ENCODE results near the gene PHF2.

PHF2 gene

DNA sequence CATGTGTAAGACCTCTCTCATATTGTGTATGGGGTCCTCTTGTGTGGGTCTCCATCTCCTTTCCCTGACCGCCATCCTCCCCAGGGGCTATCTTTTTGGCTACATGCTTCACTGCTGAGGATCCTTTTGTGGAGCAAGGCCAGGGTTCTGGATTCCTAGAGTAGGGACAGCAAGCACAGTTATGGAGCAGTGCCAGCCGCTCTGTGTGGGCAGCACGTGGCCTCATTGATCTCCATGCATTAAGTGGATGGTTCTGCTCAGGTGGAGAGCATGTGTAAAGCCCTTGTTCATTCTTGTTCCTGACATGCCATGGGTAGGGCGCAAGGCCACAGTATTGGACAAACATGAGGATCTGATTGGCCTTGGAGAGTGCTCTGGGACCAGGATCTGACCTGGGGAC is 8.9 kb downstream of the PHF2 start:
- Histone ChIP-seq H3K27me3 (ENCODE audit: insufficient read depth, low read depth, severe bottlenecking) (no peaks in the 10 kb centered on the region), H3K36me3 (no peaks in the 10 kb centered on the region), H3K9me3 (ENCODE audit: severe bottlenecking) (no peaks in the 10 kb centered on the region), H3K4me3 (ENCODE audit: low read depth, low read length) (no peak overlapping the region), H3K27ac (no peak overlapping the region)
- no peak for DNase-seq
- TF ChIP-seq, protein P1, sequence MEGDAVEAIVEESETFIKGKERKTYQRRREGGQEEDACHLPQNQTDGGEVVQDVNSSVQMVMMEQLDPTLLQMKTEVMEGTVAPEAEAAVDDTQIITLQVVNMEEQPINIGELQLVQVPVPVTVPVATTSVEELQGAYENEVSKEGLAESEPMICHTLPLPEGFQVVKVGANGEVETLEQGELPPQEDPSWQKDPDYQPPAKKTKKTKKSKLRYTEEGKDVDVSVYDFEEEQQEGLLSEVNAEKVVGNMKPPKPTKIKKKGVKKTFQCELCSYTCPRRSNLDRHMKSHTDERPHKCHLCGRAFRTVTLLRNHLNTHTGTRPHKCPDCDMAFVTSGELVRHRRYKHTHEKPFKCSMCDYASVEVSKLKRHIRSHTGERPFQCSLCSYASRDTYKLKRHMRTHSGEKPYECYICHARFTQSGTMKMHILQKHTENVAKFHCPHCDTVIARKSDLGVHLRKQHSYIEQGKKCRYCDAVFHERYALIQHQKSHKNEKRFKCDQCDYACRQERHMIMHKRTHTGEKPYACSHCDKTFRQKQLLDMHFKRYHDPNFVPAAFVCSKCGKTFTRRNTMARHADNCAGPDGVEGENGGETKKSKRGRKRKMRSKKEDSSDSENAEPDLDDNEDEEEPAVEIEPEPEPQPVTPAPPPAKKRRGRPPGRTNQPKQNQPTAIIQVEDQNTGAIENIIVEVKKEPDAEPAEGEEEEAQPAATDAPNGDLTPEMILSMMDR (IDR thresholded peaks at IDR 0.05; ENCODE audit: low read depth, low read length) = no peak

DNA sequence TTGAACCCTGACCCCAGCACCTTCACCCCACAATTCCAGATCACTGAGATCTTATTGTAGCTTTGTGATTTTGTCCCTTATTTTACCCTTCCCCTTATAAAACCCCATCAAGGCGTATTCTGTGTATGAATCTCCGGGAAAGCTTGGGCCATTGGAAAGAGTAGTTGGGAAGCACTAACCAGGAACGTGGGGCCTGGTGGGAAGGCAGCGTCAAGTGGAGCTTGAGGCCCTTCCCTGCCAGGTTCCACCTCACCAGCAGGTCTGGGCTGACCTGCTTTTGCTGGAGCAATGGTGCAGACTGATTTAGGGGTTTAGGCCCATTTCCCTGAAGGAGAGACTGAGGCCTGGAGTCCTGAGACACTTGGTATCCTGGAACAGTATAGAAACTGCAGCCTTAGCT is 9.3 kb downstream of the PHF2 start:
- no peaks in the 10 kb centered on the region for H3K36me3 ChIP-seq
- H3K9me3 ChIP-seq (ENCODE audit: severe bottlenecking) = no peaks in the 10 kb centered on the region
- DNase-seq = no peak
- no peak overlapping the region for H3K4me3 ChIP-seq (ENCODE audit: low read depth, low read length)
- no peak overlapping the region for H3K27ac ChIP-seq
- TF ChIP-seq, protein P1 (IDR thresholded peaks at IDR 0.05; ENCODE audit: low read depth, low read length) = no peak
- H3K27me3 ChIP-seq (ENCODE audit: insufficient read depth, low read depth, severe bottlenecking) = no peaks in the 10 kb centered on the region

DNA sequence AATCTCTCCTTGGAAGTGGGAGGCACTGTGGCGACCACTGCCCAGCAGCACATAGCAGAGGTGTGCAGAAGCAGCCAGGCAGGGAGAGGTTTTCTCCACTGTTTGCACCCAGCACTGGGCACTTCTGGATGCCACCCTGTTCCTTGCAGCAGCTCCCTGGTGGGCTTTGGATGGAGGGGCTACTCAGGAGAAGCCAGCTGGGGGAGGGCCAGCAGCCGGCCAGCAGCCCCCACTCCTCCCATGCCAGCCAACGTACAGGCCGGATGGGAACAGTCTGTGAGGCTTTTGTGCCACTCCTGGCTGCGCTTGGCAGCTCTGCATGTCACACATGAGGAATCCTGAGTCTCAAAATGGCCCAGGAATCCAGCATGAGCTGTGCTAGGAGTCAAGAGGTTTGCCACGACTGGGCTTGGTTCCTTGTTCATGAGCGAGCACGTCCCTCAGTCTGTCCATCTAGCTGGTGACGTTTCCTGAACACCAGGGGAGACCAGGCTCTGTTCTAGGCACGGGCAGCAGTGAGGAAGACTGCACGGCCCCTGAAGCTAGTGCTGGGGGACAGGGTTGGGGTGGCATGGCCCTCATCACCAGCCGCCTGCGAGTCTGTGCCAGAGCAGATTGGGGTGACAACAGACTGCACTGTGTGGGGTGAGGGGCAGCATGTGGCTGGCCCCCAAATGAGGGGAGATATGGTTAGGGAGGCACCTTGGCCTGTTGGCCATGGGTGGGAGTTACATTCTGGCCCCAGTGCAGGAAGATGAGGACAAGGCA is 10.1 kb downstream of the PHF2 start:
- H3K36me3 ChIP-seq = no peaks in the 10 kb centered on the region
- no peaks in the 10 kb centered on the region for H3K27me3 ChIP-seq (ENCODE audit: insufficient read depth, low read depth, severe bottlenecking)
- no peak overlapping the region for H3K27ac ChIP-seq
- no peaks in the 10 kb centered on the region for H3K9me3 ChIP-seq (ENCODE audit: severe bottlenecking)
- TF ChIP-seq, protein P1 (IDR thresholded peaks at IDR 0.05; ENCODE audit: low read depth, low read length) = no peak
- DNase-seq = no peak
- no peak overlapping the region for H3K4me3 ChIP-seq (ENCODE audit: low read depth, low read length)

DNA sequence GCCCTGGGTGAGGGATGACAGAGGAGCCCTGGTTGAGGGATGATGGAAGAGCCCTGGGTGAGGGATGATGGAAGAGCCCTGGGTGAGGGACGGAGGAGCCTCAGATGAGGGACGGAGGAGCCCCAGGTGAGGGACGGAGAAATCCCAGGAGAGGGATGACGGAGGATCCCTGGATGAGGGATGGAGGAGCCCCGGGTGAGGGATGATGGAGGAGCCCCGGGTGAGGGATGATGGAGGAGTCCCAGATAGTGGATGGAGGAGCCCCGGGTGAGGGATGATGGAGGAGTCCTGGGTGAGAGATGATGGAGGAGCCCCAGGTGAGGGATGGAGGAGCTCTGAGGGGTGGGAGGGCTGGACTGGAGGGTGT is 10.9 kb downstream of the PHF2 start:
- DNase-seq = no peak
- no peaks in the 10 kb centered on the region for H3K9me3 ChIP-seq (ENCODE audit: severe bottlenecking)
- no peaks in the 10 kb centered on the region for H3K27me3 ChIP-seq (ENCODE audit: insufficient read depth, low read depth, severe bottlenecking)
- H3K27ac ChIP-seq = no peak overlapping the region
- no peaks in the 10 kb centered on the region for H3K36me3 ChIP-seq
- TF ChIP-seq, protein P1 (IDR thresholded peaks at IDR 0.05; ENCODE audit: low read depth, low read length) = no peak
- H3K4me3 ChIP-seq (ENCODE audit: low read depth, low read length) = no peak overlapping the region

DNA sequence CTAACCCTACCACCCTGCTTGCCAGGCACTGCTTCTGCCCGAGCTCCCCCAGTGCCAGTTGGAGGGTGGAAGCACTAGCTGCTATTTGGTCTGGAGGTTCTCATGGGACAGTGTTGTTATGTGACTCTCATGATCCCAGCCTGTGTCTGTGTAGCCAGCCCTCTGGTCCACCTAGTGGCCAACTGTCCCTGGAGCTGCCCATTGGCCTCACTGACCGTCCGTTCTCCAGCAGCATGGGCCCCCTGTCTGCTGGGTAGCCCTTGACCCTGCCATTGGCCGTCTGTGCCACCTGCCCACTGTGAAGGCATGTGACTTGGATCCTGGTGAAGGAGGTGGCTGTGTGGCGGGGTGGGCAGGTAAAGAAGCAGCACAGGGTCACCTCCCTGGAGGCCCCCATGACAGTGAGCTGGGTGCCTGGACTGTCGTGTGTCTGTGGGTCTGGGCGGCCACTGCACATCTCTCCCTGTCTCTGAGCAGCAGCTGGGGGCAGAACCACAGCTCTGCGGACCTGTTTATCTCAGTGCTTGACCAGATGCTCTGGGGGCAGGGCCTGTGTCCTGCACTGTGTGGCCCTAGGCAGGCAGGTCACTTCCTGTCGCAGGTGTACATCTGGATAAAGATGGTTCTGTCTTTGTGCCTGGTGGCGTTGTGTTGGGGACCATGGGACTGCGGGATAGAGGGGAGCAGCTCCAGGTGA is 11.4 kb downstream of the PHF2 start:
- H3K27me3 ChIP-seq (ENCODE audit: insufficient read depth, low read depth, severe bottlenecking) = no peaks in the 10 kb centered on the region
- H3K36me3 ChIP-seq = no peaks in the 10 kb centered on the region
- DNase-seq = peak; percentile 50
- H3K9me3 ChIP-seq (ENCODE audit: severe bottlenecking) = no peaks in the 10 kb centered on the region
- H3K27ac ChIP-seq = no peak overlapping the region
- TF ChIP-seq, protein P1 (IDR thresholded peaks at IDR 0.05; ENCODE audit: low read depth, low read length) = peak; percentile 91
- H3K4me3 ChIP-seq (ENCODE audit: low read depth, low read length) = no peak overlapping the region

Measured in WERI-Rb-1 (cell line).